GM18907 (cell line): ENCODE data around the gene OSCP1.
"Not testable (repeated sequence)": the region's sequence is repeated elsewhere in the genome, so short reads cannot be mapped to it uniquely, and the experiment has no call there.

Experiments used
- ATAC-seq: cut with Tn5 transposase; IDR thresholded peaks from one replicate; pipeline ENCODE4 v1.9.1; 2021; ENCODE audit warnings: mild to moderate bottlenecking, moderate library complexity; ENCODE audit not compliant: unreplicated experiment

The OSCP1 gene

DNA sequence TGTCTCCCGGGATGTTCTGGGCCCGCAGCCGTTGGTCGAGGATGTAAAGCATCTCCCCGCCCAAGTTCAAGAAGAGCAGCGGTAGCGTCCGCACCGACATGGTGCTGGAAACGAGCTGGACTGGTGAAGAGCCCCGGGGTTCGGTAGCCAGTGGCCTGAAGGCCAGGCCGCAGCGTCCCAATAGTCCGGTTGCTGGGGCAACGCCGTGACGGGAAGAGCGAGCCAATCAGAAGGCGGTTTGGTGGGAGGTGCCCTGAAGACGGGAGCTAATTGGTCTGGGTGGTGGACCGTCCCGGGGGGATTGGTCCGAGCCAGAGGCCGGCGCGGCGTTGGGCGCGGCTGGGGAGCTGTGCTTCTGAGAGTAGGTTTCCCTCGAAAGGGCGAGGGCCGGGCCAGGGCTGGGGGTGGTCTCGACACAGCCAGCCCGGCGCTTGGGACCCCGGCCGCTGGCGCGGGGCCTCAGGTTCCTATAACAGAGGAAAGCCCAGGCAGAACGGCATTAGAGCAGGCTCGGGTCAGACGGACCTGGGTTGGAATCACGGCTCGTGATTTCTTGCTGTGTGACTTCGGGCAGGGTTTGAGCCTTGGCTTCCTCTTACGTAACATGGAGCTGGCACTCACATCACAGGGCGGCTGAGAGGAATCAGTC, at the start of gene OSCP1:
OSCP1 (minus strand) TSS at position 182 of the 649 bp plus-strand sequence; CDS start at position 100, 82 bp downstream.
- ATAC-seq: peak; percentile 96

DNA sequence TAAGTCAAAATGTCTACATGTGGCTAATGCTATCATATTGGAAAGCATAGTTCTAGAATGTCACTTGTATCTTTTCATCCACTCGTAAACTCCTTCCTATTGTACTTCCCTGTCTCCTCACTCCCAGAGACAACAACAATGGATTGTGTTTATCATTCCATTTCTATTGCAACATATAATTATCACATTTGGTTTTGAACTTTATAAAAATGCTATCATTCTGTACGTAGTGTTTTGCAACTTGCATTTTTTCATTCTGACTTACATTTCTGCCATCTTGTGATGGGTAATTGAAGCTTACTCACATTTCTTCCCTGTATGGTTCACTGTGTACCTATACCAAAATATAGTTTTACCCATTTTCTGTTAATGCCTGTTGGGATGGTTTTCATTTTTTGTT, 47.0 kb upstream of the OSCP1 start:
- no peak for ATAC-seq

DNA sequence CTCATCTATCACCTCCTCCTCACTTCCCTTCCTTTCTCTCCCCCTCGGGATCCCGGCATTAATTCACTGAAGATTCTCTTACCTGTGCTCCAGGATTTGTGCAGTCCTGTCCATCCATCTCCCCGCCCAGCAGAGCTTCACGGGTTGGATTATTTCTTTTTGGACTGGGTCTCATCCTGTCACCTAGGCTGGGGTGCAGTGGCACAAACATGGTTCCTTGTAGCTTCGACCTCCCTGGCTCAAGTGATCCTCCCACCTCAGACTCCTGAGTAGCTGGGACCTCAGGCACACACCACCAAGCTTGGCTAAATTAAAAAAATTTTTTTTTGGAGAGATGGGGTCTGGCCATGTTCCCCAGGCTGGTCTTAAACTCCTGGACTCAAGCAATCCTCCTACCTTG, 44.7 kb upstream of the OSCP1 start:
- no peak for ATAC-seq

GRCh38 chr1:36493524-36493923, 43.3 kb upstream of the OSCP1 start:
- ATAC-seq: no peak

- ATAC-seq: no peak
These were observed 42.2 kb upstream of the OSCP1 start for GRCh38 chr1:36492491-36492890.

DNA sequence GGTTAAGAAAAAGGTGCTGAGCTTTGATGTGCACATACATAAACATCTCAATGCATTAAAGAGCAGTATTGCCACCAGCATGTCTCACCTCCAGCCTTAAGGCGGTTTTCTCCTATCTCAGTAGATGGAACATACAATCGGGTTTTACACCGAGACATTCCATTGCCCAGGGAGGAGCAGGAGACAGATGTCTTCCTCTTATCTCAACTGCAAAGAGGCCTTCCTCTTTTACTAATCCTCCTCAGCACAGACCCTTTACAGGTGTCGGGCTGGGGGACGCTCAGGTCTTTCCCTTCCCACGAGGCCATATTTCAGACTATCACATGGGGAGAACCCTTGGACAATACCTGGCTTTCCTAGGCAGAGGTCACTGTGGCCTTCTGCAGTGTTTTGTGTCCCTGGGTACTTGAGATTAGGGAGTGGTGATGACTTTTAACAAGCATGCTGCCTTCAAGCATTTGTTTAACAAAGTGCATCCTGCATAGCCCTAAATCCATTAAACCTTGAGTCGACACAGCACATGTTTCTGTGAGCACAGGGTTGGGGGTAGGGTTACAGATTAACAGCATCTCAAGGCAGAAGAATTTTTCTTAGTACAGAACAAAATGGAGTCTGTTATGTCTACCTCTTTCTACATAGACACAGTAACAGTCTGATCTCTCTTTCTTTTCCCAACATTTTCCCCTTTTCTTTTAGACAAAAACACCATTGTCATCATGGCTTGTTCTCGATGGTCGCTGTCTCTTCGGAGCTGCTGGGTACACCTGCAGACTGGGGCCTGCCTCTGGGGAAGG, 39.2 kb upstream of the OSCP1 start:
- ATAC-seq: not testable (repeated sequence)

- ATAC-seq: no peak
These were observed 37.7 kb upstream of the OSCP1 start for GRCh38 chr1:36487906-36488305.

DNA sequence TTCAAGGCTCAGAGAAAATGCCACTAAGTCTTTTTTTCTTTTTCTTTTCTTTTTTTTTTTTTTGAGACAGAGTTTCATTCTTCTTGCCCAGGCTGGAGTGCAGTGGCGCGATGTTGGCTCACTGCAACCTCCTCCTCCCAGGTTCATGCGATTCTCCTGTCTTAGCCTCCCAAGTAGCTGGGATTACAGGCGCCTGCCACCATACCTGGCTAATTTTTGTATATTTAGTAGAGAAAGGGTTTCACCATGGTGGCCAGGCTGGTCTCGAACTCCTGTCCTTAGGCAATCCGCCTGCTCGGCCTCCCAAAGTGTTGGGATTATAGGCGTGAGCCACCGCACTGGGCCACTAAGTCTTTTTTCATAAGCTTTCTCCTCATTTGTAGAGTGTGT, 37.1 kb upstream of the OSCP1 start:
- ATAC-seq: not testable (repeated sequence)

DNA sequence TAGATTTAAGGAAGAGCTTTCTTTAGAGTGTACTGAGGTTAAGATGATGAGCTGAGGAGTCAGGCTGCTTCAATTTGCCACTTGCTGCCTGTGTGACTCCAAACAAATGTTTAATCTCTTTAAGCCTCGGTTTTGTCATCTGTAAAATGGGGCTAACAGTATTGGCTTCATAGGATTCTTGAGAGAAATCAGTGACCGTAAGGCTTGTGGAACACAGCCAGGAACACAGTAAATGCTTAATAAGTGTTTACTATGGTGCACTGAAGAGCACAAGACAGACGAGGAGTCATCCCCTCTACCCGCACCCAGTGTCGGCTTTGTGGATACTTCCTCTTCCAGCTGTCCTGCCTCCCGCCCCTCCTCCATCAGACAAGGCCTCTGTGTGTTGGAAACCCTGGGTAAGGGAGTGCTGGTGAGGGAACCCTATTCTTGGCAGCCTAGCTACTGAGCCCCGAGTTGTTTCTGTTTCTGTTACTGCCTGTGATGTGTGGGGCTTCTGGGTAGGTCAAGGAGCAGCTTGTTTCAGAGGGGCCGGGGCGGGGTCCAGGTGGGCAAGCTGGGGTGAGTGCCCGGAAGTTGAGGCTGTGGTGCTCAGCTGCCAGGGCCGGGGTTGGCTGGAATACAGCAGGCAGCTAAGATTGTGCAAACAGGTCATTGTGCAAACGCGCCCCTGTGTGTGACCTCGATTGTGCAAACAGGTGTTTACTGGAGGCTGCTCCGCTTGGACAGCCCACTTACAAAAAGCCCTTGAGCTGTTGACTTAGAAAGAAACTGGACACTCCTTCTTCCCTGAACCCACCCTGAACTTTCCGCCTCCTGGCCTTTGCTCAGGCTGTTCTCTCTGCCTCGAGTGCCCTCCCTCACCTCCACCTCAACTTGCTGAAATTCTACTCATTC, 36.4 kb upstream of the OSCP1 start:
- ATAC-seq: no peak

GRCh38 chr1:36486093-36486438, 35.8 kb upstream of the OSCP1 start:
- ATAC-seq: no peak

DNA sequence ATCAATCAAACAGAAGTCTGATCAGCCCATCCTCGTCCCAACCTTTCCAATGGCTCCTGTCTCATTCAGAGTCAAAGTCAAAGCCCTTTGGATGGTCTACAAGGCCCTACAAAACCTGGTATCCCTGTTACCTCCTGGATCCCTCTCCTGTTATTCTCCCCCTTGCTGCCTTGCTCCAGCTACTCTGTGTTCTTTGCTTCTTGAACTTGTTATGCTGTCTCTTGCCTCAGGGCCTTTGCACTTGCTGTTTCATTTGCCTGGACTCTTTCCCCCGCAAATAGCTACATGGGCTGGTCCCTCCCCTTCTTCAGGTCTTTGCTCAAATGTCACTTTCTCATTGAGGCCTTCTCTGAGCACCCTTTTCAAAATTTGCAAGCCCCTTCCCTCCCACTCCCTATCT, 33.8 kb upstream of the OSCP1 start:
- no peak for ATAC-seq

DNA sequence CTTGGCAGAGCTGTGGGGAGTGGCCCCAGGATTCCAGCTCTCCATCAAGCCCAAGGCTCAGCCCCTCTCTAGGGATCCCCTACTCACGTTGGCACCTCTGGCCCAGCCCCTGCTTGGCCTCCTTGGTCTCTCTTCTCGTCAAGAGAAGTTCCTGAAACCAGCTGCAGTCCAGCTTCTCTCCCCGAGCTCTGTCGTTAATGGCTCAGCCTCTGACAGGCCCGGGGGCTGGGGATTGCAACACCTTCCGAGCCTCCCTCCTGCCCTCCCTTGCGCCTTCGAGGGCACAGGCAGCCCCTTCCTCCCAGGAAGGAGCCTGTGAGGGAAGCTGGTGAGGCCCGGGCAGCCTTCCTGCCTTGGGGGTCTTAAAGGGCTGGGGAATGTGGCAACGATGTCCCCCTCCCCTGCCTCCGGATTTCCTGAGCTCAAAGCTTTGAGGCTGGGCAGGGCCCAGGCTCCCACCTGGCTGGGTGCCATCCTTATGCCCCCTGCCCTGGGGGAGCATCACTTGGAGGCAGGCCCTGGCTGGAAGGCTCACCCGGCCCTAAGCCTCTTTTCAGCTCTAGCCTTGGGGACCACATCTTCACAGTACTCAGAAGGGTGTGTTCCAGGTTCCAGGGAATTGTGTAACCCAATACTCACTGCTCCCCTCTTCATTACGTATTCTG, 32.6 kb upstream of the OSCP1 start, which contains the start of gene CSF3R:
CSF3R (minus strand) TSS at position 190 of the 665 bp plus-strand sequence. CDS start 3,417 bp downstream, outside the sequence.
- ATAC-seq: no peak

GRCh38 chr1:36481771-36482723, 31.8 kb upstream of the OSCP1 start:
- ATAC-seq: no peak

- ATAC-seq: no peak
These were observed 30.8 kb upstream of the OSCP1 start for GRCh38 chr1:36481091-36481490.

DNA sequence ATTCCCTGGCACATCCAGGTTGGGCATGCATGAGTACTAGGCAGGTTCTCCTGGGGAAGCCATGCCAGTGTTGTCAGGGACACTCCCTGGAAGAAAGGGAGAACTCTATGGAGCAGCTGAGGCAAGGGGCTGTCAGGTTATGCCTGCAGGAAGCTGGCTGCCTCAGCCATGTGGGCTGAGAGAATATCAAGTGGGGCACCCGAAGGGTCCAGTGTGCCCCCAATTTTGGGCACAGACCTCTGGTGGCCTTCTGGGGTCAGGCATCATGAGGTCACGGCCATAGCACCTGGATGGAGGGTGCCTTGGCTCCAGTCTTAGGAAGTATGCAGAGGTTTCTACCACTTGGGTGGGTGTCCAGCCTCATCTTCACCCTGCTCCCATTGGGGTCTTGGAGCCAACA, 29.9 kb upstream of the OSCP1 start:
- no peak for ATAC-seq

GRCh38 chr1:36479505-36480051, 29.3 kb upstream of the OSCP1 start:
- ATAC-seq: no peak

GRCh38 chr1:36477615-36478014, 27.4 kb upstream of the OSCP1 start:
- ATAC-seq: not testable (repeated sequence)

DNA sequence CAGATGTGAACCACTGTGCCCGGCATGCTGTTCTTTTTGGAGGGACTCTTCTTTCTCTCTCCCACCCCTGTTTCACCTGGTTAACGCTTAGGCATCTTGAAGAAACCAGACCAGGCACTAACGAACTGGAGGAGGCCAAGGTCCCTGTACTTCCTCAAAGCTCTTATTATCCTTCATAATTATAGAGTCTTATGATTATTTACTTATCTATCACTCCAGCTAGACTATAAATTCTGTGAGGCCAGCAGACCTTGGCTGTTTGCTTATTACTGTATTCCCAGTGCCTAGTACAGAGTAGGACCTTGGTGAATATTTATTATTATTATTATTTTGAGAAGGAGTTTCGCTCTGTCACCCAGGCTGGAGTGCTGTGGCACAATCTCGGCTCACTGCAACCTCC, 26.7 kb upstream of the OSCP1 start:
- ATAC-seq: no peak

DNA sequence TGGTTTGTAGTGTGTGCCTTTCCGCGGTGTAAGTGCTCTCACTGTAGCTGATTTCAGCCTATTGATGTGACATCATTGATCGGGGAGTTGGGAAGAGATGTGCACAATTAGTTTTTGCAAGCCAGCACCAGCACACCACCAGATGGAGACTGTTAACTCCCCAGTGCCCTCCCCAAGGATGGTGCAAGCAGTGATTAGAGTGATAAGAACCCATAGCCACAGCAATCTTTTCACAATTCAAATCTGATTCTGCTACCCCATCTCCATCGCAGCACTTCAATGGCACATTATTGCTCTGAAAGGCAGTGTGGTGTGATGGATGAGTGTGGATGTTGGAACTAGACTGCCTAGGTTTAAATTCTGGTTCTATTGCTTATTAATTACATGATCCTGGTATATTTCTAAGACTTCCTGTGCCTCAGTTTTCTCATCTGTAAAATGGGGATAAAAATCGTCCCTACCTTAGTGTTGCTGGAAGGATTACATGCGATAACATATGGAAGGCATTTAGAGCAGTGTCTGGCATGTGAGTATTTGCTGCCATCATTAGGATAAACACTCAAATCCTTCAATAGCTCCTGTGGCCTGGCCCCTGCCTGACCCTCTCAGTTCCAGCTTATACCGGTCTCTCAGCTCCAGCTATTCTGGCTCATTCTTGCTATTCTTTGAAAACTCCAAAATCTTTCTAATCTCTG, 25.8 kb upstream of the OSCP1 start:
- ATAC-seq: no peak
